ENCODE data around the gene PLEKHD1.

The PLEKHD1 gene

GRCh38 chr14:69487226-69487625, 2.7 kb downstream of the PLEKHD1 start:
- no peak overlapping the region for H3K4me3 ChIP-seq (ENCODE audit: low read depth, low read length)
- TF ChIP-seq CTCF (IDR thresholded peaks at IDR 0.05; ENCODE audit: low read depth, low read length, missing control alignments) = no peak
- in situ Hi-C loops (cut with HindIII; ENCODE audit: low sequenced_read_pairs) = no loop called here
- DNase-seq (ENCODE audit: low read depth) = no peak

- DNase-seq (ENCODE audit: low read depth) = no peak
- in situ Hi-C loops (cut with HindIII; ENCODE audit: low sequenced_read_pairs) = no loop called here
- H3K4me3 ChIP-seq (ENCODE audit: low read depth, low read length) = no peak overlapping the region
- no peak for TF ChIP-seq CTCF (IDR thresholded peaks at IDR 0.05; ENCODE audit: low read depth, low read length, missing control alignments)
These were observed 3.2 kb downstream of the PLEKHD1 start for GRCh38 chr14:69487771-69488170.

GRCh38 chr14:69489495-69489894, 5.0 kb downstream of the PLEKHD1 start:
- in situ Hi-C loops (cut with HindIII; ENCODE audit: low sequenced_read_pairs) = no loop called here
- no peak for TF ChIP-seq CTCF (IDR thresholded peaks at IDR 0.05; ENCODE audit: low read depth, low read length, missing control alignments)
- DNase-seq (ENCODE audit: low read depth) = no peak
- H3K4me3 ChIP-seq (ENCODE audit: low read depth, low read length) = no peak overlapping the region

- in situ Hi-C loops (cut with HindIII; ENCODE audit: low sequenced_read_pairs) = no loop called here
- no peak for TF ChIP-seq CTCF (IDR thresholded peaks at IDR 0.05; ENCODE audit: low read depth, low read length, missing control alignments)
- no peak for DNase-seq (ENCODE audit: low read depth)
- H3K4me3 ChIP-seq (ENCODE audit: low read depth, low read length) = no peak overlapping the region
These were observed 5.8 kb downstream of the PLEKHD1 start for GRCh38 chr14:69490219-69490918.

GRCh38 chr14:69491193-69491592, 6.7 kb downstream of the PLEKHD1 start:
- in situ Hi-C loops (cut with HindIII; ENCODE audit: low sequenced_read_pairs) = no loop called here
- no peak overlapping the region for H3K4me3 ChIP-seq (ENCODE audit: low read depth, low read length)
- DNase-seq (ENCODE audit: low read depth) = no peak
- TF ChIP-seq CTCF (IDR thresholded peaks at IDR 0.05; ENCODE audit: low read depth, low read length, missing control alignments) = no peak

GRCh38 chr14:69493038-69493437, 8.5 kb downstream of the PLEKHD1 start:
- TF ChIP-seq CTCF (IDR thresholded peaks at IDR 0.05; ENCODE audit: low read depth, low read length, missing control alignments) = no peak
- H3K4me3 ChIP-seq (ENCODE audit: low read depth, low read length) = no peak overlapping the region
- in situ Hi-C loops (cut with HindIII; ENCODE audit: low sequenced_read_pairs) = no loop called here
- DNase-seq (ENCODE audit: low read depth) = no peak
